Left ventricle myocardium inferior (tissue), 1 donor: ENCODE data around the gene STX8. TPM values are rescaled to one million over a fixed set of nuclear protein-coding genes. Genes with fewer than 3 reads are reported as not detected.

ENCODE experiments used
- DNase-seq: peaks from one replicate; pipeline ENCODE4 v3.0.0-alpha.2; 2020
- H3K27ac ChIP-seq: fragments of 200-600 bp; replicated peaks from 2 replicates; pipeline ENCODE4 v1.8.0; 2021
- H3K27me3 ChIP-seq: fragments of 200-600 bp; 2 replicates; pipeline ENCODE4 v1.8.0; 2021; ENCODE audit warnings: low read depth
- H3K36me3 ChIP-seq: fragments of 200-600 bp; 2 replicates; pipeline ENCODE4 v1.8.0; 2021
- H3K4me1 ChIP-seq: fragments of 200-600 bp; 2 replicates; pipeline ENCODE4 v1.8.0; 2021
- H3K4me3 ChIP-seq: fragments of 200-600 bp; 2 replicates; pipeline ENCODE4 v1.8.0; 2021; ENCODE audit warnings: mild to moderate bottlenecking, moderate library complexity
- H3K9me3 ChIP-seq: fragments of 200-600 bp; replicated peaks from 2 replicates; pipeline ENCODE4 v1.8.0; 2021
- CTCF ChIP-seq: fragments of 200-600 bp; IDR thresholded peaks from 2 replicates; pipeline ENCODE4 v1.8.0; 2021; ENCODE audit warnings: antibody characterized with exemption, mild to moderate bottlenecking, borderline replicate concordance
- intact Hi-C: fragments of 100-400 bp; cut with micrococcal nuclease; formaldehyde crosslinking; loops from one replicate; pipeline ENCODE4 v1.11.0; 2022
- total RNA-seq: library from RNA; stranded (reverse); fragmentation: NEBNext Ultra II Directional; extraction: Animal tissue kit (Norgen Biotek cat#: 25700); gene quantifications from one replicate; pipeline ENCODE4 v1.2.1, GENCODE V29; 2021
- donor health status: DM: no; HTN: yes; CAD: no; lungs with severe emphysema.

Gene STX8
- total RNA-seq, 1 donor from 2014 or later: 61.3 TPM

GRCh38 chr17:9553181-9553580 lies 22.4 kb downstream of the STX8 start:
- peaks cover 5% of the 10 kb centered on the region for H3K4me1 ChIP-seq
- intact Hi-C loops: no loop called here
- no peak for TF ChIP-seq CTCF
- no peak overlapping the region for H3K27ac ChIP-seq
- H3K4me3 ChIP-seq: no peak overlapping the region
- no peak for DNase-seq
- H3K9me3 ChIP-seq: no peaks in the 10 kb centered on the region
- H3K36me3 ChIP-seq: peaks cover 9% of the 10 kb centered on the region
- H3K27me3 ChIP-seq: no peaks in the 10 kb centered on the region

GRCh38 chr17:9549215-9549614 lies 26.4 kb downstream of the STX8 start:
- Histone ChIP-seq H3K36me3 (peaks cover 6% of the 10 kb centered on the region), H3K27ac (no peak overlapping the region), H3K9me3 (no peaks in the 10 kb centered on the region), H3K4me1 (no peaks in the 10 kb centered on the region), H3K27me3 (no peaks in the 10 kb centered on the region), H3K4me3 (no peak overlapping the region)
- intact Hi-C loops: no loop called here
- no peak for DNase-seq
- TF ChIP-seq CTCF: no peak

GRCh38 chr17:9544221-9544620 lies 31.4 kb downstream of the STX8 start:
- DNase-seq: no peak
- Histone ChIP-seq H3K27me3 (no peaks in the 10 kb centered on the region), H3K36me3 (peaks cover 12% of the 10 kb centered on the region), H3K9me3 (no peaks in the 10 kb centered on the region), H3K4me1 (no peaks in the 10 kb centered on the region), H3K27ac (no peak overlapping the region), H3K4me3 (no peak overlapping the region)
- TF ChIP-seq CTCF: no peak
- intact Hi-C loops: no loop called here

- H3K4me3 ChIP-seq: no peak overlapping the region
- H3K4me1 ChIP-seq: no peaks in the 10 kb centered on the region
- H3K9me3 ChIP-seq: no peaks in the 10 kb centered on the region
- no peaks in the 10 kb centered on the region for H3K27me3 ChIP-seq
- intact Hi-C loops: no loop called here
- no peak overlapping the region for H3K27ac ChIP-seq
- H3K36me3 ChIP-seq: peaks cover 12% of the 10 kb centered on the region
- TF ChIP-seq CTCF: no peak
- DNase-seq: no peak
These were observed 33.9 kb downstream of the STX8 start for GRCh38 chr17:9541718-9542117.

- Histone ChIP-seq H3K27ac (no peak overlapping the region), H3K36me3 (peaks cover 12% of the 10 kb centered on the region), H3K4me1 (no peaks in the 10 kb centered on the region), H3K9me3 (no peaks in the 10 kb centered on the region), H3K4me3 (no peak overlapping the region), H3K27me3 (no peaks in the 10 kb centered on the region)
- no peak for TF ChIP-seq CTCF
- intact Hi-C loops: no loop called here
- DNase-seq: no peak
These were observed 37.0 kb downstream of the STX8 start for GRCh38 chr17:9538626-9539025.

- Histone ChIP-seq H3K27ac (no peak overlapping the region), H3K36me3 (peaks cover 12% of the 10 kb centered on the region), H3K9me3 (no peaks in the 10 kb centered on the region), H3K4me1 (no peaks in the 10 kb centered on the region), H3K4me3 (no peak overlapping the region), H3K27me3 (no peaks in the 10 kb centered on the region)
- no peak for DNase-seq
- intact Hi-C loops: no loop called here
- no peak for TF ChIP-seq CTCF
These were observed 38.3 kb downstream of the STX8 start for GRCh38 chr17:9537177-9537776.
